Activated T-helper 1 cell treated with anti-CD3 and anti-CD28 coated beads, Interleukin-2, amount 50 U/mL, for 16 hours (primary cell): Measurements from ENCODE around the gene RUFY3.
"Not testable (repeated sequence)": the region's sequence is repeated elsewhere in the genome, so short reads cannot be mapped to it uniquely, and the experiment has no call there.

Experiments
- DNase-seq, 2 donors: peaks; one replicate each; pipeline ENCODE4 v3.0.0-alpha.2; 2020; ENCODE audit warnings: low read depth in 1 of 2, low spot score in 1 of 2

RUFY3 gene

DNA sequence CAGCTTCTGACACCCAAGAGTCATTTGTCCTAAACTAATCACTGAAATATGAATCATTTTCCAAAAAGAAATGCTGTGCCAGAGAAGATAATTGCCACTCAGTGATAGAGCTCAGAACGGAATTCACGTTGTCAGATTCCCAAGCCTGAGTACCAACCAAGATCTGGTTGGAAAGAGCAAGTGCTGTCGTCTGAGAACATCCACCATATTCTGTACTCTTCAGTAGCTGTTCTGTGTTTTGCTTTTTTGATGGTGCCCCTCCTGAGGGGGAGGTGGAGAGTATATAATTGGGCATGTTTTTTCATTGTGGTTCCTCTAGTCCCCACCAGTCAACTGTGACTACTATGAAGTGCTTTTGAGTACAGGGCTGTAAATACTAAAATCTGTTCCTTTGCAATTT lies 13.2 kb downstream of the RUFY3 start:
- no peak for DNase-seq

GRCh38 chr4:70735915-70736314 lies 14.2 kb downstream of the RUFY3 start:
- not testable (repeated sequence) for DNase-seq

- DNase-seq = no peak
Observed at GRCh38 chr4:70737006-70737405, 15.2 kb downstream of the RUFY3 start.

GRCh38 chr4:70737409-70737808 lies 15.6 kb downstream of the RUFY3 start:
- no peak for DNase-seq

DNA sequence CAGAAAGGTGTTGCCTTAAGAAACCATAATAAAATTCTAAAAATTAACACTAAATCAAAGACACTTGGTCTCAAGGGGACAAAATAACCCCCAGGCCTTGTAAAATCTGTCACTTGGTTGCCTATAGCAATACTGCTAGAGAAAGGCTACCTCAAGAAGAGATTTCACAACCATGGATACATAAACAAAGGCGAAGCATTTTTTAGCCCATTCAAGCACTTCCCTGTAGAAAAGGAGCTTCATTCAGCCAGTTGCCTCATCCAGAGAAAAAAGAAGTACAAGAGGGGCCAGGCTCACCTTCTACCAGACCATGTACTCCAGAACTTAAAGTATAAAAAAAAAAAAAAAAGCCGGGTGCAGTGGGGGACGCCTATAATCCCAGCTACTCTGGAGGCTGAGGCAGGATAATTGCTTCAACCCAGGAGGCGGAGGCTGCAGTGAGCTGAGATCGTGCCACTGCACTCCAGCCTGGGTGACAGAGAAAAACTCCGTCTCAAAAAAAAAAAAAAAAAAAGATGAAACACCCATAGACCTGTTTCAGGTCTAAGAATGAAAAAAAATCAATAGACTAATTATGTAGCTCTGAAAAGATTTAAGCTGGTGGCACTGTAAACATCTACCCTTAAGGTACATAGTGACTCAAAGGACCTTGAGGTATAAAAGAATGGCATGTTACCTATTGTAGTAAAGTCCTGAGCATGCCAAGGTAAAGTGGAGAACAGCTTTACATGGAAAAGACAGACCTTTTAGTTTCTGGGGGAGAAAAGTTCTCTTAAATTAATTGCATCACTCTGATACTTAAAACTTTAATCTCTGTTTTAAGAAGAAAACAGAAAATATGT lies 18.0 kb downstream of the RUFY3 start:
- no peak for DNase-seq

DNA sequence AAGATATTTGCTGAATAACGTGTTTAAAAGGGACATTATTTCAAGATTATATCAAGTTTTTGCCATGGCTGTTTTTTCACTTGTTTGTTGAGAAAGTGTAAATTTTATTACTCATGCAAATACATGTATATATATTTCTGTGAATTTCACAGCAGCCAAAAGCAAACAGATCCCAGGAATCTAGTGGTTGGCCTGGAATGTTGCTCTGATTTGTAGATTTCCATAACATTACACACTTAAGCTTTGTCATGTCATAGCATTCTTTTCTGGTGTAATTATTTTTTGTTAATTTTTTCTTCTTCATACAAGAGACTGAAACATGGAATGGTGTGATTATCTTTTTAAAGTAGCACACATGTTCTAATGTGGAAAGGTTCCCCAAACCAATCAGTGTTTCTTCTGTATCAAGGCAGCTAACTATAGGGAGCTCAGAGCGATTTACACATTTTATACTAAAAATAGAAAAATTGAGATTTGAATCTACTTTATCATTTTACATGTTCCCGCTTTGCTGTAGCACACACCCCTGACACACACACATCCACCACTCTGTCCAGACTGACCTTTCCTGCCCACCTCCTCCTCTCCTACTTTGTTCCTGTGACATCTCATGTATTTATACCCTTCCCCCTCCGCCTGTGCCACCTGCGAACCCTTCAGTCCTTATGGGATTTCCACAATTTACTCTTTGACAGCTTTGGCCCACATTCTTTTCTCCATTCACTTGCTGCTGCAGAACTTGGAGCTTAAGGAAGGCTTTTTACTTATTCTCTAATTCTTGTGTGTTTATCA lies 20.3 kb downstream of the RUFY3 start:
- DNase-seq = no peak

GRCh38 chr4:70743731-70744130 lies 22.0 kb downstream of the RUFY3 start:
- no peak for DNase-seq

GRCh38 chr4:70746179-70746839 lies 24.5 kb downstream of the RUFY3 start:
- DNase-seq = no peak

GRCh38 chr4:70747874-70748273 lies 26.1 kb downstream of the RUFY3 start:
- DNase-seq = no peak

DNA sequence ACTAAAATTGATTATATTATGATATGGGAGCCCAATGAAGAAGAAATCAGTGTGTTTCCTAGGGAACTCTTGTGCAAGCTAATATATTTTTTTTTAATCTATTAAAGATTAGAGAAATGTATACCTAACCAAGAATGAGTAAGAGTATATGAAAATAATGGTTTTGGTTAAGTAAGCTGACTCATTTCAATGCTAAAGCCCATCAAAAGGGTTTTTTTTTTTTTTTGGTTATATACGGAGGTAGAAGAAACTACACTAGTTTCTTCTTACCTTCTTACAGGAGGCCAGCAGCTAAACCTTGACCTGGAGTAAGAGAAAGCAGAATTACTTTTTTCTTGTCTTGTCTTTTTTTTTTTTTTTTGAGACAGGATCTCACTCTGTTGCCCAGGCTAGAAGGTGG lies 27.5 kb downstream of the RUFY3 start:
- DNase-seq = no peak

DNA sequence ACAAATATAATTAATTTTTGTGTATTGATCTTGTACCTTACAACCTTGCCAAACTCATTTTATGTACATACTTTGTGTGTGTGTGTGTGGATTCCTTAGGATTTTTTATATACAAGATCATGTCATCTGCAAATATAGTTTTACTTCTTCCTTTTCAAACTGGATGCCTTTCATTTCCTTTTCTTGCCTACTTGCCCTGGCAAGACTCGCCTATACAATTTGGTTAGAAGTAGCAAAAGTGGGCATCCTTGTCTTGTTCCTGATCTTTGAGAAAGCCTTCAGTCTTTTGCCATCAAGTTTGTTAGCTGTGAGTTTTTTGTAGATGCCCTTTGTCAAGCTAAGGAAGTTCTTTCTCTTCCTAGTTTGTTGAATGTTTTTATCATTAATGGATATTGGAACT lies 30.5 kb downstream of the RUFY3 start:
- no peak for DNase-seq

DNA sequence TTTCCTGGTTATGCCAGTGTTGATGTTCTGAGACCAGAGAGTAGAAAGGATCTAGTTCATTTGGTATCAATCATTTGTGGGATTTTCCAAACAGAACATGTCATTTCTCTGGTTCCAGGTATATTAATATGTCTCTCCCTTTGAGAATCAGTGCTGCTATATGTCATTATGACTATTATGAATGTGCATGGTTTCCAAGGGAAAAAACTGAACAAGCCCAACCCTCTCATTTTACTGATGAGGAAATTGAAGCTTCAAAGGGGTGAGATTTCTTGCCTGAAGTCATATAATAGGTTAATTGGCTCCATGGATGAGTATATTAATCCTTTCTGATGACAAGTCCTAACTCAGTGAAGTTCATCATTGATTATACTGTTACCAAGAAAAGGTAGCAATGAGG lies 31.9 kb downstream of the RUFY3 start:
- DNase-seq = no peak

- DNase-seq = no peak
Observed at GRCh38 chr4:70754470-70754869, 32.7 kb downstream of the RUFY3 start.

GRCh38 chr4:70754990-70755688 lies 33.4 kb downstream of the RUFY3 start:
- DNase-seq = no peak

- DNase-seq = no peak
Observed at GRCh38 chr4:70759126-70759525, 37.4 kb downstream of the RUFY3 start.

DNA sequence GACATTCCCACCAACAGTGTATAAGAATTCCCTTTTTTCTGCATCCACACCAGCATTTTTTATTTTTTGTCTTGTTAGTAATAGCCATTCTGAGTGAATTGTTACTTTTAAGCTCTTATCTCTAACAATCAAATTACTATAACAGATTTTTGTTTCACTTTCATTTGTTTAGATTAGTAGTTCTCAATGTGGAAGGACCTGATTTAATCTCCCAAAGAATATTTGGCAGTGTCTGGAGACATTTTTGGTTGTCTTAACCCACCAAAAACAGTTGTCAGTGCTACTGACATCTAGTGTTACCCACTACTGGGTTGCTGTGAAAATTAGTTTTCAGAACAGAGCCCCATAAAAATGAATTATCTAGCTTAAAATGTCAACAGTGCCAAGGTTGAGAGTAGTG lies 37.9 kb downstream of the RUFY3 start:
- no peak for DNase-seq

- DNase-seq = no peak
Observed at GRCh38 chr4:70760662-70761061, 38.9 kb downstream of the RUFY3 start.

DNA sequence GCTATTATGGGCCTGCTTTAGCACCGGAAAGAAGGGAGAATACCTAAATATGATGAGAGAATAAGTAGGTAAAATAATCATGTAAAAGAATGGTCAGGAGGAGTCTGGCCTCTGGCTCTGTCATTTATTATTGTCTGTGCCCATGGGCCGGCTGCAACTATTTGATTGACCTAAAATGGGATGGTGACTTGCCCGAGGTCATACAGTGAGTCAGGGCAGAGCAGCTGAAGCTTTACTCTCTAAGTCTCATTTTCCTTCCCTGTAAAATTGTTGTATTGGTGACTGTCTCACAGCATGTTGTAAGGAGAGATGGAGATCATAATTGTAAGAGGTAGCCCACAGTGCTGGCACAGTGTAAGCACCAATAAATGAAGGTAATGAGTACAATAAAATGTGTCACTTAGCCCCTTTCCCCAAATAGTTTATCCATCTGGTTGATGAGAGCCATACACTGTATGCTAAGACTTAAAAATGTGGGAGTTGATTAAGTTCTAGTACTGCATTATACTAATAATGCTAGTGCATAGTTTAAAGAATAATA lies 39.6 kb downstream of the RUFY3 start:
- no peak for DNase-seq

DNA sequence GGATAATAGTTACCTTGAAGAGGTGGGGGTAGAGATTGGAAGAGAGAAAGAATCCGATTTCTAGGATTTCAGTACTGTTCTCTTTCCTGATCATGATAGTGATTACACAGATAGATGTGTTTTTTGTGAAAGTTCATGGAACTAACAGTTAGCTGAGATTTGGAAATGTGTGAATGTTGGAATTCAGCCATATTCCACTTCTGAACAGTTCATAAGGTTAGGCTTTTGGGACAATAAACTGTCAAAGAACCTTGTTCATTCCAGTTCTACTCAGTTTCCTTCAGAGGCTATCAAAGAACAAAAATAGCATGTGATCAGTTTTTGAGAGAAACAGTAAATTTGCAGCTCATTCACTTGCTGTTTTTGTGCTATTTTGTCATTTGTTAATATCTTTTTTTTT lies 43.6 kb downstream of the RUFY3 start:
- DNase-seq = no peak

GRCh38 chr4:70768301-70768948 lies 46.7 kb downstream of the RUFY3 start:
- DNase-seq = no peak

DNA sequence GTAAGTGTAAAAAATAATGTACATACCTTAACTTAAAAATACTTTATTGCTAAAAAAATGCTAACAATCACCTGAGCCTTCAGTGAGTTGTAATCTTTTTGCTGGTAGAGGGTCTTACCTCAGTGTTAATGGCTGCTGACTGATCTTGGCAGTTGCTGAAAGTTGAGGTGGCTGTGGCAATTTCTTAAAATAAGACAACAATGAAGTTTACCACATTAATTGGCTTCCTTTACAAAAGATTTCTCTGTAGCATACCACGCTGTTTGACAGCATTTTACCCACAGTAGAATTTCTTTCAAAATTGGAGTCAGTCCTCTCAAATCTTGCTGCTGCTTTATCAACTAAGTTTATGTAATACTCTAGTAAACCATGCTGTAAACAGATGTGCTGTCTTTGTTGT lies 47.6 kb downstream of the RUFY3 start:
- DNase-seq = not testable (repeated sequence)
